ENCODE data around the gene TBC1D9. TPM values are rescaled to one million over a fixed set of nuclear protein-coding genes. Genes with fewer than 3 reads are reported as not detected.

The TBC1D9 gene
- total RNA-seq, 1 experiment from 2014 or later: 9.5 TPM

DNA sequence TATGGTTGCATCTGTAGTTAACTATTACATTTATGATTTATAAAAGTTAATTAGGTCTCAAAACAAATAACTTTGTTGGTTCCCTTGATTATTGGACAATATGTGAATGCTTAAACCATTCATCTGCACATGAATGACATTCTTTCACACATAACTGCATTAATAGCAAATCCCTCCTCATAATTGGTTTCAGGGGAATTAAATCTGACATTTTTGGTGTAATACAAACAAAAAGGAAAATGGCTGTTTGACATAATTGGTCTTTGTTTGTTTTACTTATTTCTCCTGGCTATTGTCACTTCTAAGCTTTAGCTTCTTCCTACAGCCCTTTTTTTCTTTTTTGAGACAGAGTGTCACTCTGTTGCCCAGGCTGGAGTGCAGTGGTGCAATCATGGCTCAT lies 71.9 kb downstream of the TBC1D9 start (continued):
- TF ChIP-seq ZBTB33 (IDR thresholded peaks at IDR 0.05; ENCODE audit: extremely low read depth, insufficient replicate concordance, low read length) (no peak), CTCF (IDR thresholded peaks at IDR 0.05 in 2 of 3, conservative IDR thresholded peaks at IDR 0.05 in 1 of 3; ENCODE audit: borderline replicate concordance in 1 of 3, insufficient read depth in 1 of 3, low read depth in 2 of 3, low read length in 2 of 3) (no peak), RAD21 (IDR thresholded peaks at IDR 0.05; ENCODE audit: low read depth) (no peak), POLR2AphosphoS5 (IDR thresholded peaks at IDR 0.05; ENCODE audit: low read depth, low read length) (no peak), JUND (IDR thresholded peaks at IDR 0.05) (no peak), ZNF274 (IDR thresholded peaks at IDR 0.05; ENCODE audit: low read depth, low read length) (no peak), YY1 (IDR thresholded peaks at IDR 0.05; ENCODE audit: extremely low read depth, insufficient replicate concordance, low read depth, low read length) (no peak), TCF7L2 (IDR thresholded peaks at IDR 0.05; ENCODE audit: borderline replicate concordance, extremely low read depth, insufficient read depth, insufficient read length) (no peak), POLR2A (IDR thresholded peaks at IDR 0.05; ENCODE audit: borderline replicate concordance, extremely low read depth, insufficient read depth, insufficient read length) (no peak), SRF (IDR thresholded peaks at IDR 0.05; ENCODE audit: low read depth) (no peak)

- ChIA-PET RAD21 (ENCODE audit: low non-redundant PET in 1 of 2, low total read pairs in 2 of 2, uncharacterized antibody in 2 of 2, unreplicated experiment in 2 of 2) (no interaction called here), POLR2A (no interaction called here), CTCF (no interaction called here)
- Histone ChIP-seq H3K27ac (ENCODE audit: low read depth, low read length) (no peak overlapping the region), H3K4me2 (ENCODE audit: low read length) (no peak overlapping the region), H3K9ac (ENCODE audit: low read length) (no peak overlapping the region), H3K27me3 (ENCODE audit: insufficient read depth, low read length) (no peaks in the 10 kb centered on the region), H3K4me1 (ENCODE audit: control insufficient read depth in 1 of 2, insufficient read depth in 2 of 2, low read length in 2 of 2) (no peaks in the 10 kb centered on the region), H3K36me3 (ENCODE audit: control insufficient read depth in 1 of 2, insufficient read depth in 2 of 2, low read length in 2 of 2) (no peaks in the 10 kb centered on the region), H3K9me2 (ENCODE audit: insufficient read depth) (no peaks in the 10 kb centered on the region), H4K20me1 (ENCODE audit: insufficient read depth) (no peaks in the 10 kb centered on the region), H3K79me2 (ENCODE audit: insufficient read depth, low read length) (no peaks in the 10 kb centered on the region), H3K4me3 (replicated peaks in 1 of 2; ENCODE audit: low read depth in 1 of 2, low read length in 2 of 2) (no peak overlapping the region), H3K9me3 (ENCODE audit: control insufficient read depth in 1 of 2, insufficient read depth in 1 of 2, low read depth in 1 of 2, low read length in 2 of 2) (no peaks in the 10 kb centered on the region), H2AFZ (ENCODE audit: low read depth, low read length, poor library complexity, severe bottlenecking) (no peak overlapping the region)
- BruUV-seq (replicated peaks): no TSS peak
- intact Hi-C loops (cut with micrococcal nuclease): no loop called here
- ATAC-seq (no peak), DNase-seq (ENCODE audit: low read depth, low spot score) (no peak)
- TF ChIP-seq POLR2AphosphoS5 (IDR thresholded peaks at IDR 0.05; ENCODE audit: low read depth, low read length) (no peak), EZH2phosphoT487 (IDR thresholded peaks at IDR 0.05; ENCODE audit: borderline replicate concordance) (no peak), CBX3 (IDR thresholded peaks at IDR 0.05; ENCODE audit: low read depth) (no peak), ELF1 (IDR thresholded peaks at IDR 0.05; ENCODE audit: borderline replicate concordance, low read depth) (no peak), TCF7L2 (IDR thresholded peaks at IDR 0.05; ENCODE audit: borderline replicate concordance, extremely low read depth, insufficient read depth, insufficient read length) (no peak), FOSL1 (IDR thresholded peaks at IDR 0.05; ENCODE audit: low read depth) (no peak), MAX (IDR thresholded peaks at IDR 0.05) (no peak), ZBTB33 (IDR thresholded peaks at IDR 0.05; ENCODE audit: extremely low read depth, insufficient replicate concordance, low read length) (no peak), CTCF (IDR thresholded peaks at IDR 0.05 in 2 of 3, conservative IDR thresholded peaks at IDR 0.05 in 1 of 3; ENCODE audit: borderline replicate concordance in 1 of 3, insufficient read depth in 1 of 3, low read depth in 2 of 3, low read length in 2 of 3) (no peak), ZFX (IDR thresholded peaks at IDR 0.05) (no peak), YY1 (IDR thresholded peaks at IDR 0.05; ENCODE audit: extremely low read depth, insufficient replicate concordance, low read depth, low read length) (no peak)
Measured at GRCh38 chr4:140681201-140681600, 75.0 kb downstream of the TBC1D9 start.
